NOMO-1 treated with DMSO at 0.1 percent for 48 hours (cell line): Measurements from ENCODE around the gene NFKB1.

Experiments
- DNase-seq: peaks from one replicate; lab custom pipeline; 2025; ENCODE audit not compliant: unreplicated experiment; lab: John Stamatoyannopoulos, UW

Gene NFKB1

DNA sequence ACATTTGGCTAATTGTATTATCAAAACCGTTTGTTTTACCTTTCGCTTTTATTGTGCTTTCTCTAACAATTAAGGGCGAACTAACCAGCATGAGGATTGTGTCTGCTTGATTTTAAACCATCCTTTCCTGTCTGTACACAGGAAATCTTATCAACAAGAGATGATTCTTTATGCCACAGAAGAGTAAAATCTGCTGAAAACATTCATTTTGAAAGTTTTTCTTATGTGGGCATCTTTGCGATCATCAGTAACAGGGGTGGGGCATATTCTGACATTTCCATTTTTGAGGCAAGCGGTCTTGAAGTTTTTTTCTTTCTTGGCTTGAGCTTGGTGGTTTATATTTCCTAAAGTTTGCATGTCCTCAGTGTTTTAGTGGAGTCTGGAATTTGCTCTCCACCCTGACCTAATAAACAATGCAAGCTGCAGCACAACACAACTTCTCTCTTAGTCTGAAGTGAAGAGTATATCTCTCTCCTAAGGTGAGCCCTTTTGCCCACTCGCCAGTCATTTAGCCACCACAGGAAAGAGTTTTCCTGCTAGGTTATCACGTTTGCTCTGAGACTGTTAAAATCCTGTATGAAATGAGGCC lies 26.6 kb downstream of the NFKB1 start:
- DNase-seq: no peak

DNA sequence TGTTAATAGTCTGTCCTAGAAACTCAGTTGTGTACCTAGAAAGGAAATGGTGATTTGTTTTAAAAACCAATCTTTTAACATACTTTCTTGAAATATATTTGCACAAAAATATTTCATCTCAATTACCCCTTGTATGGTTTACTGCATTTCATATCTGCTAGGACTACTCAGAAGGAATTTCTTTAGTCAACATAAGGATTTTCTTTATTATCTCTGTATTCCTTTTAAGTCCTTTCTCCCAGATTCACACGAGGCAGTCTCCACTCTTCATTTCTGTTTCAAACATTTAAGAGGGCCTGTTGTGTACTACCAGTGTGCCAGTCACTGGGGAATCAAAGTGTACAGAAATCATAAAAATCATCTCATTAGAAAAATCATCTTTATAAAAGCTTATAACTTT lies 28.8 kb downstream of the NFKB1 start:
- DNase-seq: no peak

DNA sequence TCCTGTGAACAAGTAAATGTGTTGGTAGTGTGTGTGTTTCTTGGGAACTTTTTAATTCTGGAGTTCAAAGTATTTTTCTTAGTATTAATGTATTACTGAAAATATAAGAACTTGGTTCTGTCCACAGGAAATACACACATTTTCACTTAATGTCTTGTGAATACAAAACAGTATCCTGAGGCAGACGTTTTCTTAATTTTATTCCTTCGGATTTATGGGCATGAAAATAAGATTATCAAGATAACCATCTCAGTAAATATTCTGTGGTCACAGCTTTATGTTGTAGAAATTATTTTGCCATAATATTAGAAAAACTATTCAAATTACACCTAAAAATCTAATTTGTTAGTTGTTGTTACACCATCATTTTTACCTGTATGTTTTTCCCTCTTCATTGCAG lies 29.8 kb downstream of the NFKB1 start:
- DNase-seq: no peak

DNA sequence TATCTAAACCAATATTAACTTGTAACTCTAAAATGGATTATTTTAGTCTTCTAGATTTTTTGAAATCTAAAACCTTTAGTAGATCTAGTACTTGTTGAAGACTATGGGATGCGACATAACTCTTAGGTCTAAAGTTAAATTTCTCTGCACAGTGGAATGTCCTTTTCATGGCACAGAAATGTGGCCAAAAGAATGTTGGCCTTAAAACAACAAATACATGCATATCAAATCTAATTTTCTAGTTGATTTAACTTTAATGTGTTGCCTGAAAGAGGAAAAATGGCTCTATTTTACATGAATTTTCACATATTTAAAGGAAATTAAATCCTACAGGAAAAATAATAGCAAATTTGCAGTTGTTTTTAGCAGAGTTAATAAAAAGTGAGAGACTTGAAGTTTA lies 30.3 kb downstream of the NFKB1 start:
- DNase-seq: no peak

DNA sequence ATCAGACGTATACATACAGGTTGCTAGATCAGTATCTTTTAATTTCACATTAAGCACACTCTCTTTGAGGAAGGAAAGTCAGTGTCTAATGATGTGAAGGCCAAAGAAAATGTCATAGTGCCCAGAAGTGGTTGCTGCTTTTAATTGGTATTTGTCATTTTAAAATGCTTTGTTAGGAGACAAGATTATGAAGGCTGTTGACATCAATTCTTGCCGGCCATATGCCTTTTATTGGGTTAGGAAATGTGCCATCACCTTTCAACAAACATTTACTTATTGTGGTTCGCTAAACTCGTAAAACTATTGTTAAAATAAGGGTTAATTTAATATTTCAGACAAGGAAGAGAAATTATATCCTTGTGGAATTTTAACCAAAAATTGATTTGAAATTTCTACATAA lies 32.2 kb downstream of the NFKB1 start:
- DNase-seq: no peak

DNA sequence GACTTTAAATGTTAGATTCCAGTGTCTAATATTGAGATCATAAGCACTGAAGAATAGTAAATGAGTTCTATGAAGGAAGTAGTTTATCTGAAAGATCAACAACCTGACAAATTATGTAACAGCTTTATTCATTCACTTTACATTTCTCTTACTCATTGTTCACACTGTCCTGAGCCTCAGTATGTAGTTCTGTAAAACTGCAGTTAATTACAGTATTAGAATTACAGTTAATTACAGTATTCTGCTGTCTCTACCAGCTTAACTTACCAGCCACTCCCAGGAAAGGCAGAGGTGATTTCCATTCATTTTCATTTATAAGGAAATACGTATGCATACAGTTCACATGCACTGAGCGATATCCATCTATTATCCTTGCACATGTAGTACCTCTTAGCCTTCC lies 32.7 kb downstream of the NFKB1 start:
- no peak for DNase-seq

DNA sequence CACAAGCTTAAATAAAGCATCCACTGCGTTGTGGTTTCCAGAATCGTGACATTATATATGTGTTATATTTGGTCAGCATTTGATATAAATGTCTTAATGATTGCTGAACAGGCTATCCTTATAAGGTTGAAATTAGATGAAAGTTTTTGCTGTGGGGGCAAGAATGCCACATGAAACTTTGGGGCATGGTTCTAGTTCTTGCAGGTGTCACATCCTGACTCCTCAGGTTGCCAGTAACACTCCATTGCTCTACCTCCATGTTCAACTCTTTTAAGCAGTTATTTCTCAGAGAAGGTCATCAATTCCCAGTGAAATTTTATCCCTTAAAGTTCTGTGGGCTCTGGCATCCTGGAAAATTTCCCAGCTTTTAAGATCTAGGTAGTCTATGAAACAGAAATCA lies 33.7 kb downstream of the NFKB1 start:
- DNase-seq: no peak

DNA sequence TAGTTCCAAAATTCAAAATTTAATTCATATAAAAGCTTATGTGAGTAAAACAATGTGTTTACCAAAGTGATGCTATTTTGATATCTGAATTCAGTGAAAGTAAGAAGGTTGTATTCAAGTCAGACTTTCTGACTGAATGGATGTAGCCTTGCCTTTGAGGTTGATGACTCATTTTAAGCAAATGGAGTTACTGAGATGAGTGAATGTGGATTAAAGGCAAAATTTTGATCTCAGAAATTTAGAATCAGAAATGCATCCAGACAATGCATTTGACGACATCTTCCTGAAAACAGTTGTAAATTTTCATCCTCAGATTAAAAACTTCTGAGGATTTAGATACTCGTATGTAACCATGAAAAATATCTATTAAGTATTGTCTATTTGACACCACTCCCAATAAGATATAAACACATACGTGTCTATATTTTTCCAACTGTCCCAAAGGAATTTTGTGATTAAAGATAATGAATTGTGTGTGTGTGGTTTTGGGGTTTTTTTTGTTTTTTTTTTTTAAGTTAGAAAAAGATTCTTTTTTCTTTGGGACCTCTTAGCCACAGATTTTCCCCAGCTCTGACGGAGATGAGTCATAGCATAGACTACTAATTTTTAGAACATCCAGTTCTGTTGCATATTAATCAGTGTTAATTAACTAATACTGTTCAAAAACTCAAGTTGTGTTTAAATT lies 34.4 kb downstream of the NFKB1 start:
- no peak for DNase-seq

DNA sequence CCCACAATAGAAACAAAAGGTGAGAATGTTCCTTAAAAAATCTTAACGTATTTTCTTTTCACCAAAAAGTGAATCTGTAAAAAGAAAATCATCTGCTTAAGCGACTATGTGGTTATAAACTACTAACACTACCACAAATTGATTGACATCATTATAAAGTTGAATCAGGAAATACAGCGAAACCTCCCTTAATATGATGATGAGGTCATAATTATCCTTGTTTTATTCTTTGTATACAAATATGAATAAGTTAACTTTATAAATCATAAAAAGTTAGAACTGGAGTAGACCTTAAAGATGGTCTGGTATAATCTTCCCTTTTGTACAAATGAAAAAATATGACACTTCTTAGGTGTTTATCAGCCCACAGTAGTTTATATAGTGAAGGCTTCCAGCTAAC lies 35.6 kb downstream of the NFKB1 start:
- no peak for DNase-seq

DNA sequence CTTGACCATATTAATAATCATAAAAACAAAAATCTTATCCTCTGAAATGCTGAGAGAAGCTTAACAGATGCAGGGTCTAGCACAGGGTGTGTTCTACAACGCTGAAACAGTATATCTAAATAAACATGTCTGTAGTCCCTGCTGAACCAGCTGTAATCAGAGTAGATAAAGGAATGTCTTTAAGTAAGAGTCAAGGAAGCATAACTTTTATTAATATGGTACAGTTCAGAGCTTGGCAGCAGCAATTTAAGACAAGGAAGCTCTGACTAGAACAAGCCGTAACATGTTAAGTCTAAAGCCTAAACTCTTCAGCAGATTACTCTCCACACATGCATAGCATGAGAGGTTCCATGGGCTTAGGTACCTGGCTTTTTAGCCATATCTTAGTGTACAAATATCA lies 36.1 kb downstream of the NFKB1 start:
- no peak for DNase-seq

DNA sequence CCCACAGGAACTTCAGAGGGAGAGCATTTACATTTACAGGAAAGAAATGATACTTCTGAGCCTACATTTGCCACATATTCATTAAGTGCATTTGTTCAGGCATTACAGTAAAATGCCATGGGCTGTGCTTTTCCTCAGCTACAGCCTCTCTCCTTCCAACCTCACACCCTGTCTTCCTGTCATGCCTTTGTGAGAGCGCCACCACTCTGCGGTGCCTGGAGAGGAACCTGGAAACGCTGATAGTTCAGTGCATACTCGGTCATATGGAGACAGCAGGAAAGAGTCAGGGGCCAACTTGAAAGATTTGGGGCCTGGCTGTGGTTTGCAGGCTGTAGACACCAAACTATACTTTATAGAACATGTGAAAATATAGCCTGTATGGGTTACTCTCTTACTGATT lies 40.5 kb downstream of the NFKB1 start:
- DNase-seq: no peak

DNA sequence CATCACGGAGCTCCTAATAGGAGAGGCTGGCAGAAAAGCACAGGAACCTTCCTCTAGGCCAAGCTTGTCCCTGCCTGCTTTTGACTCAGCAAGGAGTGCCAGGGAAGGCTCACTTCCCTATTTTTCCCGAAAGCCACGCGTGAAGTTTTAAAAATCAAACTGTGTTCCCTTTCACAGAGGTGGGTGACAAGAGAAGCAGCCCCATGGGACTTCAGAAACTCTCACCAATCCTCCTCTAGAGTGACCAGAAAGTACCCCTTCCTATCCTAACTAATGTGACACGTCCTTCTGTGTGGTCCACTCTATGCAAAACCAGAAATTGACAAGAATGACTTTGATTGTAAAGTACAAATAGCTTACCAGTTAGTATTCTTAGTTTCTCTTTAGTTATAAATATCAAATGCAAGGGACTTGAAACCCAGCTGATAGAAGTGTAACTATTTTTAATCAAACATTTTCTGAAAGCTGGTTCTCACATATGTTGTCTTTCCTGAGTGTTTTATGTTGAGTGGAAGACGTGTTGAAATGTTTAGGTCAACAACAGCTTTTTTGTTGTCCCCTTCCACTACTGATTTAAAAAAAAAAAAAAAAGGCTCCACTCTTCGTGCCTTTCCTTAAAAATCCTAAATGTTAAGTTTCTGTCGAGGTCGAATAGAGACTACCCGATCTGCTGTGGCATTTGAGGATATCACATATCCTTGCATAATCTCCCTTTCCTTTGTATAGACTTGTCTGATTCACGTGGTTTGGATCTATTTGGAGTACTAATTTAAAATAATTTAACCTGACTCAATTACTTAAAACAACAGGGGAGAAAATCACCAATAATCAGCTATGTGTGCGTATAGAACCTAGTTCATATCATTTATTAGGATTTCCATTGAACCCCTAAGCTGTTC lies 42.1 kb downstream of the NFKB1 start:
- DNase-seq: no peak

DNA sequence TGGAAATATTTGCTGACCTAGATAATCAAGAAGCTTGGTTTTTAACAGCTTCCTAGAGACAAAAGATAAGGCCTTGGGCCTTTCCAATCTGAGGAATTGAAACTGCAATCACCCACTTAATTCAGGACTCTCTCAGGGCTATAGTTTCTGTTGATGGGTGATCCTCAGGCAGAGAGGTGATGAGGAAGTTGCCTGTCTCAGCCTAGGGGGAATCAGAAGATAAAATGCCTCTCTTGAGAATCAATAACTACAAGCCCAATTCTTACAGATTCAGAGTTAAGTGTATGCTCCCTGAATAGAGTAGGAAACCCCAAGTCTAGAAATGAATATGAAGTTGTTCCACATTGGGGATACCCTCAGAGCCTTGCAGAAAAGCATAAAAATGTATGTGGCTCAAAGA lies 45.5 kb downstream of the NFKB1 start:
- peak; percentile 38 for DNase-seq

DNA sequence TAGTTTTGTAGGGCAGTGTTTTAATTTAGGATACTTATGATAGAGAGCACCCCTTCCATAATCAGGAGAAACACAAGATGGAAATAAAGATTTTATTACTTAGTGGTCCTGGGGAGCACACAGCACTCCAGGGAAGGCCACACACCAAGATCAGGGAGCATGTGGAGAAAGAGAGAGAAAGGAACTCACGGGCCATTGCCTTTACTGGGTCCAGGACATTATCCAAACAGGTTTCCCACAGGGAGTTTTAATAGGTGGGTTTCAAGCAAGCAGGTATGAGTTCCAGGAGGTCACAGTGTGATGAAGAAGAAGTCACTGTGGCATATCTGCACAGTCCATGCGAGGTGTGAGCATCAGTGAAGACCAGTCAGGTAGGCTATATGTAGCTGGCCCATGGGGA lies 46.8 kb downstream of the NFKB1 start:
- DNase-seq: no peak

DNA sequence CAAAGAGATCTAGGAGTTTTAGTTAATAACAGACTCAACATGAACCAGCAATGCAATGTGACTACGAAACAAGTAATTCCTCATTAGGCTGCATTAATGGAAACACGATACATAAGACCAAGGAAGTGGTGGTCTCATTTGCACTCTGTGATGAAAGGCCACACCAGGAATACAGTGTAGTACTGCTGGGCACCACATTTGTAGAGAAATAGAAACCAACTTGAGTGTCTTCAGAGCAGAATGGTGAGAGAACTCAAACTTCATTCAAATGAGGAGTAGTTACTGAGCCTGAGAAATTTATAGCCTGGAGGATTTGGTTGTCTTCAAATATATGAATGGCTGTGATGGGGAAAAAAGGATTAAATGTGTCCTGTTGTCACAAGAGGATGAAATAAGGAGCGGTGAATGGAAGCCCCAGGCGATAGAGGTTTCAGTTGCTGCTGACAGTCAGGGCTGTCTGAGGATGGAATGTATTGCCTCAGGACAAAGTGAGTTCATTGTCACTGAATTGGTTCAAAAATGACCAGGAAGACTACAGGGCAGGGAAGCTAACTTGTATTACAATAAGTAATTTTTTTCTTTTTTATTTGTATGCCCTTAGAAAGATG lies 50.9 kb downstream of the NFKB1 start:
- DNase-seq: no peak

DNA sequence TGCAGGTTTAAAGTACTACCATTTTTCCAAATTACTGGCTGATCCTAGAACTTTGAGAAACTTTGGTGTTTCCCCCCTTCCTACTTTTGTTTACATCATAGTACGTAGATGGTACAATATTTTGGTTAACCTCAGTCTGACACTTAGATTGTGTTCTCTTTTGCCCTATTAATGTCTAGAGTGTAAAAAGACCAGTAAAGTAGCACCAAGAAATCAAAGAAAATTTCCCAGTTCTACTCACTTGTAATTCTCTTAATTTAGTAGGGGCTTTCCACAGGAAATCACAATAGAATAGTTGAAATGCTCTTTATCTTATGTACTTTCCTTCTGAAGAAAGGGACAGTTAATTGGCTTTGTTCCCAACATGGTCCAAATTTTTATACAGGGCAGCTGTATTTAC lies 51.6 kb downstream of the NFKB1 start:
- DNase-seq: no peak

DNA sequence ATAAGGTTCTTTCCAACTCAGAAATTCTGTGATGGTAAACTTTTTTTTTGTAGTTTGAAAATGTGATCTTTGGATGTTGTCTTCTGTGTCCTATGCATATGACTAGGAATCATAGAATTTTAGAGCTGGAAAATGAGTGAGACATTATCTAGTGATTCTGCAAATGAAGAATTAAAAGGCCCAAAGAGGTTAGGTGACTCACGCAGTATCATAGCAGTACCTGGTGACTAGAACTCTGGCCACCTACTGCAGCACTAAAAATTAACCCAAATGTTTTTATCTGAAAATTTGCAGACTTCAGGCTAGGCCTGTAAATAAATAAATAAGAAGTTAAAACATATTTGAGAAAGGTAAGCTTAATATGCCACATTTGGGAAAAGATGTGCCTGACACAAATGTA lies 52.8 kb downstream of the NFKB1 start:
- DNase-seq: no peak

DNA sequence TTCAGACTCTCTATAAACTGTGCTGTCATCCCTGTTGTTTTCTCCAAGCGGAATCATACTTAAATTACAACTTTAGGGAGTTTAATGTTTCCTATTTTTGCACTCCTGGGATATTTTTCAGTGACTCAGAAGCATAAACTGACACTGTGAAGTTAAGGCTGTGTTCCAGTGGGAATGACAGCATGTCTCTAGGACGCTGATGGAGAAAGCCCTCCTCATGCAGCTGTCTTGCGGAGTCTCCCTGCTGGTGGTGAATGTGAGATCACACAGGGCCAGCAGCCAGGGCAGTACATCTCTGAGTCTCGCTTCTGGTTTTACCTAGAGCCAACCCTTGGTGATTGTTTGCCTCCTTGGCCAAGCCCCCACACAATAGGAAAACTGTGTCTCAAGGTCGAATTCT lies 53.3 kb downstream of the NFKB1 start:
- DNase-seq: no peak

DNA sequence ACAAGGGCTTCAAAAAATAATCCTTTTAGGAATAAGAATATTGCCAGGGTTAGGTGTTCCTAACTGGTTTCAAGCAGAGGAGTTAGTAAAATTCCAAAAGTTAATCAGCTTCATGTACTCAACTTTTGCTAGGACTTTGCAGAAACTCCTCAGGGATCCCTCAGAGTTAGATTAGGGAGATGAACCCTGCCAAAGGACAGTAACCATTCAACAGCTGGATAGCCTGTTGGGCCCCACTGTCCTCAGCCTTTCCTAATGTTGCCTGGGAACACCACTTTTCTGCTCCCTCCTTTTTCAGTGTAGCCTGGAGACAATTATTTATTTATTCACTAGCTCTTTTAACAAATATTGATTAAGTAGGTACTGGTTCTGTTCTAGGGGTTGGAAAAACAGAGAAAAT lies 53.8 kb downstream of the NFKB1 start:
- no peak for DNase-seq

DNA sequence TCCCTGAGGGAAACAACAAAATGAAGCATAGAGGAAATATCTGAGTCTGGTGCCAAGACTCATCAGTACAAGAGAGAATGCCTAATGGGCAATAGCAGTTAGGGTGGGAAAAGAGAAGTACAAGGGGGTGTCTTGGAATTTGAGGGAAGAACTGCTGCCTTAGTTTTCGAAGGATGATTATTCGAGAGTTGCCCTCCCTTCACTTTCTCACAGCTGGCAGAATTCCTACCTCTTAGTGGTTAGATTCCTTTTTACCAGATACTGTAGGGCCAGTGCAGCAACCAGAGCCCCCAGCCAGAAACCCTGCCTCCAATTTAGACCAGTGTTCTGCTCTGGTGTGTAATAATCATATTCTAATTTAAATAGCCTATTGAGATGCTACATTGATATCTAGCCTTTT lies 56.5 kb downstream of the NFKB1 start:
- DNase-seq: no peak

DNA sequence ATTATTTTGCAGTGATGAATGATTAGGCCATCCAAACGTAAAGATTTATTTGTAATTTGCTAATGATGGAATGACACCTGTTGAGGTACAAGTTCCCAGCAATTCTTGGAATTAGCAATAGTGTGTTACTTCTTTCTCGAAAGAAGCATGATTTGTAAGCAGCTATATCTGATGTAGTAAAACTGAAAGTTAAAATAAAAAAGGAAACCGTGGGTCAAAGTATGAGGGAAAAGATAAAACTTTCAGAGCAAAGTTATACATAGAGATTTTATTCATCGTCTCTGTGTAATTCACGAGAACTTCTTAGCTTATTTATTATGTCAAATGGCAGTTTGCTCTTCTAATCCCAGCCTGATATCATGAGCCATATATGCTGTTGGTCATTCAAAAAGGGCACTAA lies 59.0 kb downstream of the NFKB1 start:
- no peak for DNase-seq
